ENCODE results near the gene EHD4. TPM values are rescaled to one million over a fixed set of nuclear protein-coding genes. Genes with fewer than 3 reads are reported as not detected.

The EHD4 gene
- total RNA-seq, 4 donors from 2014 or later, result 30.5 to 88.6 (median 37.8) TPM

- no peak for TF ChIP-seq CTCF (IDR thresholded peaks at IDR 0.05)
- ATAC-seq (ENCODE audit: low FRiP score) (no peak), DNase-seq (ENCODE audit: low spot score) (no peak)
These were observed 120.5 kb downstream of the EHD4 start for GRCh38 chr15:41851755-41852370.

DNA sequence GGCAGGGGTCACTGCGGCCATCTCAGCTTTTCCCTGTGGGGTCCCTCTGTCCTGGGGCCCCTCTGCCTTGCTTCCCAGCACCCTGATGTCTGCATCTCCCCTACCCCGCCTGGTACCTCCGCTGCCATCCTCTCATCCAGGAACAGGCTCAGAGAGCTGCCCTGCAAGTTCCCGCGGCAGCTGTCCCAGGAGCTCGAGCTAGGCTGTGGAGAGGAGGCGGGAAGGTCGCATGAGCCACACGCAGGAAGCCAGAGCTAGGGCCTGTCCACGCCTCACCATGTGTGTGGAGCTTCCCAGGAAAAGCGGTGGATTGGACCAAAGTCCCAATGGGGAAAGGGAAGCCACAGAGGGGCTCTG lies 121.2 kb downstream of the EHD4 start:
- DNase-seq (ENCODE audit: low spot score) (no peak), ATAC-seq (ENCODE audit: low FRiP score) (no peak)
- TF ChIP-seq CTCF (IDR thresholded peaks at IDR 0.05), result no peak

GRCh38 chr15:41850482-41851166 lies 121.7 kb downstream of the EHD4 start:
- no peak for DNase-seq (ENCODE audit: low spot score)

DNA sequence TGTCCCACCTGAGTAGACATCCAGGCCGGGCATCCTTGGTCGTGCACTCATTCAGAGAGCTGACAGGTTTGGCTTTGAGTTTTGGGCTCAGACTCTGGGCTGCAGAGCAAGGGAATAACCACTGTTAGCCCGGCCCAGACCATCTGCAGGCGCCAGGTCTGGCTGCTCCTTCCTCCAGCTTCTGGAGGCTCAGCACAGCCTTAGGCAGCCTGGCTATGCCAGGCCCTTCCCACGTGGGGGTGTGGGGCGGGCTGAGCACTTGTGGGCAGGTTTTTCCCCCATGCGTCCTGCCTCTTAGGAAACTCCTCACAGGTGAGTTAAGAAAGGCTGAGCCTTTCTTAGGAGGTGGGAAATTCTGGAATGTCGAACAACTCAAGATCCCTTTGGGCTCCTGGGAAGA lies 122.5 kb downstream of the EHD4 start:
- TF ChIP-seq CTCF (IDR thresholded peaks at IDR 0.05), result no peak
- DNase-seq (ENCODE audit: low spot score) (no peak), ATAC-seq (ENCODE audit: low FRiP score) (no peak)

More at GRCh38 chr15:41850482-41851166, 121.7 kb downstream of the EHD4 start:
- TF ChIP-seq CTCF (IDR thresholded peaks at IDR 0.05), result no peak
- no peak for ATAC-seq (ENCODE audit: low FRiP score)

GRCh38 chr15:41849204-41849603 lies 123.2 kb downstream of the EHD4 start:
- TF ChIP-seq CTCF (IDR thresholded peaks at IDR 0.05), result no peak
- no peak for ATAC-seq (ENCODE audit: low FRiP score)

GRCh38 chr15:41848631-41849030 lies 123.7 kb downstream of the EHD4 start:
- ATAC-seq (ENCODE audit: low FRiP score) (no peak), DNase-seq (ENCODE audit: low spot score) (no peak)
- TF ChIP-seq CTCF (IDR thresholded peaks at IDR 0.05), result no peak

More at GRCh38 chr15:41849204-41849603, 123.2 kb downstream of the EHD4 start:
- no peak for DNase-seq (ENCODE audit: low spot score)

DNA sequence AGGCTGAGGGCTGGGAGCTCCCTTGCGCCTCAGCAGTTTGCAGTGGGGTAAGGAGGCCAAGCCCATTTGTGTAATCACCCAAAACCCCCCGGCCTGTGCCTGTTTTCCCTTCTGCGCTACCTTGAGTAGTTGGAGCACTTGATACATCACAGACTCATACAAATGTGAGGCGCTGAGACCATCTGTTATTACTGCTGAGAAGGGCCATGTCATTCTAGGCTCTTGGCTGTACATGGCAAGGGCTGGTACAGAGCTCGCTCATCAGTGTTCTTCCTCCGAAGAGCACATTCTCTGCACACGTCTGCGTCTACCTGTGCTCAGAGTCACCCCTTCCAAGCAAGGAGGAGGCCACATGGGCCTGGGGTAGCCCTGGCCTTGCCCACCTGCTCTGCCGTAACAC lies 124.4 kb downstream of the EHD4 start:
- DNase-seq (ENCODE audit: low spot score), result no peak
- TF ChIP-seq CTCF (IDR thresholded peaks at IDR 0.05), result no peak
- ATAC-seq (ENCODE audit: low FRiP score), result no peak
